ENCODE measurements around the gene PFDN1.

PFDN1 gene

GRCh38 chr5:140255460-140256157 lies 47.3 kb downstream of the PFDN1 start:
- no peak for DNase-seq (ENCODE audit: low spot score)
- TF ChIP-seq CTCF (IDR thresholded peaks at IDR 0.05), result no peak
- Histone ChIP-seq H3K4me3 (no peak overlapping the region), H3K27ac (no peak overlapping the region)

GRCh38 chr5:140253985-140254384 lies 48.9 kb downstream of the PFDN1 start:
- H3K4me3 ChIP-seq, result no peak overlapping the region
- no peak for DNase-seq (ENCODE audit: low spot score)
- H3K27ac ChIP-seq, result peak overlapping the region in 1 of 2 donors; percentile 2
- TF ChIP-seq CTCF (IDR thresholded peaks at IDR 0.05), result no peak

GRCh38 chr5:140252470-140253126 lies 50.3 kb downstream of the PFDN1 start:
- Histone ChIP-seq H3K4me3 (no peak overlapping the region), H3K27ac (peak overlapping the region; percentile 13 to 53)
- DNase-seq (ENCODE audit: low spot score), result no peak
- no peak for TF ChIP-seq CTCF (IDR thresholded peaks at IDR 0.05)

GRCh38 chr5:140251527-140251973 lies 51.4 kb downstream of the PFDN1 start:
- H3K4me3 ChIP-seq, result no peak overlapping the region
- no peak for DNase-seq (ENCODE audit: low spot score)
- H3K27ac ChIP-seq, result peak overlapping the region; percentile 13 to 63

GRCh38 chr5:140250386-140250785 lies 52.5 kb downstream of the PFDN1 start:
- no peak overlapping the region for H3K27ac ChIP-seq
- DNase-seq (ENCODE audit: low spot score), result no peak

More at GRCh38 chr5:140251527-140251973, 51.4 kb downstream of the PFDN1 start:
- no peak for TF ChIP-seq CTCF (IDR thresholded peaks at IDR 0.05)

GRCh38 chr5:140249536-140249935 lies 53.4 kb downstream of the PFDN1 start:
- no peak overlapping the region for H3K4me3 ChIP-seq
- no peak overlapping the region for H3K27ac ChIP-seq

More at GRCh38 chr5:140250386-140250785, 52.5 kb downstream of the PFDN1 start:
- TF ChIP-seq CTCF (IDR thresholded peaks at IDR 0.05), result no peak
- H3K4me3 ChIP-seq, result no peak overlapping the region

More at GRCh38 chr5:140249536-140249935, 53.4 kb downstream of the PFDN1 start:
- DNase-seq (ENCODE audit: low spot score), result no peak
- no peak for TF ChIP-seq CTCF (IDR thresholded peaks at IDR 0.05)
